Bronchial epithelial cell (primary cell): ENCODE data around the gene CNGA3. TPM values are rescaled to one million over a fixed set of nuclear protein-coding genes. Genes with fewer than 3 reads are reported as not detected.
"Not testable (repeated sequence)": the region's sequence is repeated elsewhere in the genome, so short reads cannot be mapped to it uniquely, and the experiment has no call there.

Experiments used
- DNase-seq: peaks from one replicate; pipeline ENCODE4 v3.0.0-alpha.2; 2010; ENCODE audit warnings: low read depth
- FAIRE-seq: peaks from 2 replicates; lab custom pipeline; 2011; peaks lifted over from hg19 to GRCh38; lab: Jason Lieb, UNC
- H3K27me3 ChIP-seq: 2 replicates; pipeline ENCODE4 v1.5.1; 2011; ENCODE audit warnings: low read length; ENCODE audit not compliant: control insufficient read depth, insufficient read depth
- H3K36me3 ChIP-seq: 2 replicates; pipeline ENCODE4 v1.5.1; 2011; ENCODE audit warnings: low read length; ENCODE audit not compliant: control insufficient read depth, insufficient read depth
- H3K4me3 ChIP-seq: 2 replicates; pipeline ENCODE4 v1.5.1; 2011; ENCODE audit warnings: mild to moderate bottlenecking, low read depth, low read length, control low read depth
- total RNA-seq: library from RNA; depleted of rRNA; stranded (reverse); fragments of >200 nt; gene quantifications from 2 replicates; pipeline ENCODE4 v1.2.1, GENCODE V29; 2014
- TF ChIP-seq, protein P1 (sequence below): IDR thresholded peaks from 2 replicates; pipeline ENCODE4 v1.5.1; 2011; ENCODE audit warnings: mild to moderate bottlenecking, moderate library complexity, low read length, control low read depth, inconsistent platforms; ENCODE audit not compliant: insufficient read depth, severe bottlenecking

Gene CNGA3
- total RNA-seq, 1 donor from 2014 or later = not detected

DNA sequence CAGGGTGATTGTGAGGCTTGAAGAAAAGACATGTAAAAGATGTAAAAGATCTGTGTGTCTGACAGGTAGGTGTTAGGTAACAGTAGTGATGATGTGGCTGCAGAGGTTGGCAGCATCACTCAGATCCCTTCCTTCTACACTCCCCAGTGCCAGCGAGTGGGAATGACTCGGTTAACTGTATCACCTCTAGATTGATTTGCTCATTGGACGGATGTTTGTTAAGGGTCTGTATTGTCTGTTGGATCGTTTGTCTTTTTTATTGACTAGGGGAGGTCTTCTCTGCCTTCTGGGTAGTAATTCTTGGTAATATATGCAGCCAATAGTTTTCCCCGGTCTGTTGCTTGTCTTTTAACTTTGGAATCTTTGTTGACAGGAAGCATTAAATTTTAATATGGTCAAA is 44.8 kb upstream of the CNGA3 start:
- TF ChIP-seq, protein P1, sequence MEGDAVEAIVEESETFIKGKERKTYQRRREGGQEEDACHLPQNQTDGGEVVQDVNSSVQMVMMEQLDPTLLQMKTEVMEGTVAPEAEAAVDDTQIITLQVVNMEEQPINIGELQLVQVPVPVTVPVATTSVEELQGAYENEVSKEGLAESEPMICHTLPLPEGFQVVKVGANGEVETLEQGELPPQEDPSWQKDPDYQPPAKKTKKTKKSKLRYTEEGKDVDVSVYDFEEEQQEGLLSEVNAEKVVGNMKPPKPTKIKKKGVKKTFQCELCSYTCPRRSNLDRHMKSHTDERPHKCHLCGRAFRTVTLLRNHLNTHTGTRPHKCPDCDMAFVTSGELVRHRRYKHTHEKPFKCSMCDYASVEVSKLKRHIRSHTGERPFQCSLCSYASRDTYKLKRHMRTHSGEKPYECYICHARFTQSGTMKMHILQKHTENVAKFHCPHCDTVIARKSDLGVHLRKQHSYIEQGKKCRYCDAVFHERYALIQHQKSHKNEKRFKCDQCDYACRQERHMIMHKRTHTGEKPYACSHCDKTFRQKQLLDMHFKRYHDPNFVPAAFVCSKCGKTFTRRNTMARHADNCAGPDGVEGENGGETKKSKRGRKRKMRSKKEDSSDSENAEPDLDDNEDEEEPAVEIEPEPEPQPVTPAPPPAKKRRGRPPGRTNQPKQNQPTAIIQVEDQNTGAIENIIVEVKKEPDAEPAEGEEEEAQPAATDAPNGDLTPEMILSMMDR = no peak
- no peak for FAIRE-seq
- DNase-seq = peak; percentile 9
- peaks cover 2% of the 10 kb centered on the region for H3K27me3 ChIP-seq
- no peaks in the 10 kb centered on the region for H3K36me3 ChIP-seq
- H3K4me3 ChIP-seq = no peak overlapping the region

DNA sequence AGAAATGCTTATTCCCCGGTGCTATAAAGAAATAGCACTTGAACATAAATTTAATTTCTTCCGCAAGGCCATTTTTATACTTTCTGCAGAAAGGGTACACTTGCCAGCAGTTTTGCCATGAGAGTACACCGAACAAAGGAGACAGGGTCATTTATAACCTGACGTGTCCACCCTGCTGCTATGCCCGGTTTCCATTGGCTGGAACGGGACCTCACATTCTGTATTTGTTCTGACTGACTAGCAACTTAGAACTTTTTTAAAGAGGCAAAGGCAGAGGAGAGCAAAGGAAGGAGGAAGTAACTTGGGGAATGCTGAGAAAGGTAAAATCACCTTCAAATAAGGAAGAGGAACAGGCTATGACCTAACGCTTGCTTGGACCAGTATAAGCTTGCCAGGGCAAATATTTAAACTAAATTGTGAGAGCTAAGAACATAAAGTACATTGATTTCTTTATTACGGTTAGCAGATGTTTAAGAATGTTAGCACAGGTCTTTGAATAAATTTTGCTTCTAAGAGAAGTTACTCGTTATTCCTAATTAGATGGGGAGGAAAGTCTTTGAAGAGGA is 39.0 kb upstream of the CNGA3 start:
- not testable (repeated sequence) for FAIRE-seq

DNA sequence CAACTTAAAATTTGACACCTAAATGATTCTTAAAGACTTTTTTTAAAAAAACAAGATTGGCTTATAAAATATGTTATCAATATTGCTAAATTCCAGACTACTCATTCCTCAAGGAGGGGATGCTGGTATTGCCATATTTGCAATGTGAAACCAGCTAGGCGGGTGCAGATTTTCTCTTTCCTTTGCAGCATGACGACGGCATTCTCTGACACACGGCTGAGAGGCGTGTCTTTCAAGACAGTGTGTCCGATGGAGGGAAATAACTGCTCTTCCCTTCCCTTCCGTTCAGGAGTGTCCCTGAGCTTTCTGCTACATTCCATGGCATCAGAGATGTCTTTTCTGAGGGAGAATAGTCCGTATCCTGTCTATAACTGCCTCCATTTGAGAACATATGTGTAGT is 38.2 kb upstream of the CNGA3 start:
- Histone ChIP-seq H3K36me3 (no peaks in the 10 kb centered on the region), H3K4me3 (no peak overlapping the region), H3K27me3 (no peaks in the 10 kb centered on the region)
- no peak for FAIRE-seq
- TF ChIP-seq, protein P1 = no peak
- DNase-seq = peak; percentile 55

More for the DNA sequence above, 39.0 kb upstream of the CNGA3 start:
- H3K4me3 ChIP-seq, H3K36me3 ChIP-seq, H3K27me3 ChIP-seq: not testable (repeated sequence)
- peak; percentile 8 for DNase-seq

DNA sequence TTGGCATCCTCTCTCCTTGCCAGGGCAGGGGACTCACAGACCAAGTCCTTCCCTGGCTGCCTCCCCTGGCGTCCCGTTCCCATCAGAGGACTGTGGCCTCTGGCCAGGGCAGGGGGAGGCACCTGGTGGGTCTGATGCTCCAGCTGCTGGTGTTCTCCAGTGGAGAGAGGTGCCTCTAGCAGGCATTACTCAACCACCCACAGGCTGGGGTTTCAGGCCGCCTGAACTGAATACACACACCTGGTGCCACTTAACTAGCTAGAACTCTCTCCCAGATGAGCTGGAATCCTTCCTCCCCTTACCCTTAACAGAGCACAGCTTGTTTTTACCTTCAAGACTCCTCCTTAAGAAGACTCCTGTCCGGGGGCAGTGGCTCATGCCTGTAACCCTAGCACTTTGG is 37.7 kb upstream of the CNGA3 start:
- DNase-seq (no peak), FAIRE-seq (no peak)
- Histone ChIP-seq H3K27me3 (no peaks in the 10 kb centered on the region), H3K36me3 (no peaks in the 10 kb centered on the region), H3K4me3 (no peak overlapping the region)
- TF ChIP-seq, protein P1 = no peak

DNA sequence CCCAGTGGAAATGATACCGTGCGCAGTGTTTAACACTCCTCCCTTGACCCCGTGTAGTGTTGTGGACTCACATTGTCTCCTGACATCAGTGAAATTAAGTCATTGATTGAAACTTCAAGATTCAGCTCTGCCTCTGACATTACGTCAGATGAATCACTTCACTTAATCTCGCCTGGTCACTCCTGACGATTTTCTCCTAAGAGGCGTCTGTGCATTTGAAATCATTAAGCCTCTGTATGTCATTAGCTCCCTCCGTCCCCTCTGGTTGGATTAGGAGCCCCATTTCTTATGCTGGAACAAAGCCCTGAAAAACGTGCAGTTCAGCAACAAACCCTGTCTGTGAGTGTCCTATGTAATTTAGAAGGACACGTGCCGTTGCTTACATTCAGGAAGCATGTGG is 36.7 kb upstream of the CNGA3 start:
- FAIRE-seq (peak; percentile 28), DNase-seq (no peak)
- Histone ChIP-seq H3K27me3 (no peaks in the 10 kb centered on the region), H3K4me3 (no peak overlapping the region), H3K36me3 (no peaks in the 10 kb centered on the region)
- TF ChIP-seq, protein P1 = no peak

DNA sequence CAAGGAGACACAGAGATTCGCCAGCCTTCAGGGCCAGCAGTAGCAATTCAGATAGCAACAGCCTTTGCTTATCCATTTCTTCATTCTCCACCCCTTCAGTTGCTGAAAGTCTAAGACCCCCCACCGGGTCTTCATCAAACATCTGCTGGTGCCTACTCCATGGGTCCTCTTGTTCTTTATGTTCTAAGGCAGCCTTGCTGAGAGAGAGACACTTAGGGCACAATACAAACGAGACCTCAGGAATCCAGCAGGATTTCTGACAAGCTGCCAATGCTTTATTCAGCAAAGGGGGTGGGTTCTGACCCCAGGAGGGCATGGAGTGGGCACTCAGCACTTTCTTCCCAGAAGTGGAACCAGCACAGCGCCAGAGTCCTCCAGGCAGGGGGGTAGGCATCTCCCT is 36.2 kb upstream of the CNGA3 start:
- Histone ChIP-seq H3K27me3 (no peaks in the 10 kb centered on the region), H3K36me3 (no peaks in the 10 kb centered on the region), H3K4me3 (no peak overlapping the region)
- FAIRE-seq (no peak), DNase-seq (no peak)
- TF ChIP-seq, protein P1 = no peak
